H1 (cell line): ENCODE data around the gene PDGFA. TPM values are rescaled to one million over a fixed set of nuclear protein-coding genes. Genes with fewer than 3 reads are reported as not detected.

ENCODE experiments used
- CTCF ChIA-PET: fragments of 300-600 bp; sonication (Branson Sonifier 250); formaldehyde crosslinking; loops from one replicate; lab custom pipeline; 2021; ENCODE audit not compliant: partially characterized antibody; lab: Charles Lee
- POLR2A ChIA-PET: fragments of 300-600 bp; sonication (Branson Sonifier 250); formaldehyde crosslinking; loops from one replicate; lab custom pipeline; 2021; ENCODE audit warnings: inconsistent platforms; ENCODE audit not compliant: partially characterized antibody; lab: Charles Lee
- DNase-seq, 2 experiments: peaks; one replicate each; pipeline versions ENCODE4 v3.0.0 to v3.0.0-alpha.2; 2010 to 2022; ENCODE audit warnings: low spot score in 2 of 2, low read depth in 1 of 2, mixed read lengths in 1 of 2
- FAIRE-seq: peaks from 2 replicates; lab custom pipeline; 2011; peaks lifted over from hg19 to GRCh38; lab: Jason Lieb, UNC
- H2AFZ ChIP-seq: 2 replicates; pipeline ENCODE4 v1.8.1; 2012; ENCODE audit warnings: low read length, inconsistent platforms
- H2AK5ac ChIP-seq: 2 replicates; pipeline ENCODE4 v1.6.1; 2013; ENCODE audit warnings: low read depth, low read length
- H2BK120ac ChIP-seq: replicated peaks from 2 replicates; pipeline ENCODE3; 2013; ENCODE audit warnings: low read depth, low read length, inconsistent platforms
- H2BK12ac ChIP-seq: 2 replicates; pipeline ENCODE4 v1.6.1; 2013; ENCODE audit warnings: low read depth, low read length
- H2BK15ac ChIP-seq: 2 replicates; pipeline ENCODE4 v1.6.1; 2013; ENCODE audit warnings: low read length
- H2BK20ac ChIP-seq: 2 replicates; pipeline ENCODE4 v1.6.1; 2013; ENCODE audit warnings: low read length
- H2BK5ac ChIP-seq: 2 replicates; pipeline ENCODE4 v1.6.1; 2013; ENCODE audit warnings: low read depth, low read length
- H3K14ac ChIP-seq: 2 replicates; pipeline ENCODE4 v1.6.1; 2013; ENCODE audit warnings: inconsistent platforms; ENCODE audit not compliant: insufficient read length
- H3K18ac ChIP-seq: 2 replicates; pipeline ENCODE4 v1.6.1; 2013; ENCODE audit warnings: low read length; ENCODE audit errors: extremely low read depth
- H3K23ac ChIP-seq: 2 replicates; pipeline ENCODE4 v1.6.1; 2013; ENCODE audit warnings: inconsistent platforms; ENCODE audit not compliant: insufficient read length
- H3K23me2 ChIP-seq: 2 replicates; pipeline ENCODE4 v1.6.1; 2013; ENCODE audit warnings: low read depth, low read length
- H3K27ac ChIP-seq: 2 replicates; pipeline ENCODE4 v1.6.1; 2011; ENCODE audit warnings: low read depth, low read length, inconsistent platforms
- H3K27me3 ChIP-seq, 4 experiments: replicated peaks in 1 of 4; 1 replicate in 1 of 4; 2 replicates in 3 of 4; pipeline versions ENCODE4 v1.6.1 to v1.8.1; 2011 to 2013; ENCODE audit warnings: low read length in 3 of 4, mild to moderate bottlenecking in 3 of 4, inconsistent platforms in 2 of 4, mixed read lengths in 2 of 4, moderate library complexity in 1 of 4; ENCODE audit not compliant: control insufficient read depth in 3 of 4, insufficient read depth in 3 of 4; ENCODE audit errors: extremely low read depth in 1 of 4
- H3K36me3 ChIP-seq, 4 experiments: 2 replicates each; pipeline versions ENCODE4 v1.6.1 to v1.8.1; 2011 to 2013; ENCODE audit warnings: mild to moderate bottlenecking in 4 of 4, low read length in 3 of 4, moderate library complexity in 2 of 4, control low read depth in 1 of 4, inconsistent platforms in 1 of 4; ENCODE audit not compliant: insufficient read depth in 4 of 4, control insufficient read depth in 2 of 4
- H3K4ac ChIP-seq: replicated peaks from 2 replicates; pipeline ENCODE3; 2013; ENCODE audit warnings: low read length, low read depth, mixed read lengths, inconsistent platforms; ENCODE audit not compliant: insufficient read length
- H3K4me1 ChIP-seq, 4 experiments: replicated peaks in 1 of 4; 1 replicate in 1 of 4; 2 replicates in 3 of 4; pipeline versions ENCODE4 v1.6.1 to v1.8.1; 2011 to 2013; ENCODE audit warnings: low read length in 3 of 4, inconsistent platforms in 2 of 4, mixed read lengths in 1 of 4; ENCODE audit not compliant: insufficient read depth in 4 of 4, control insufficient read depth in 3 of 4
- H3K4me2 ChIP-seq, 2 experiments: 2 replicates each; pipeline versions ENCODE4 v1.6.1 to v1.8.1; 2011 to 2013; ENCODE audit warnings: low read depth in 2 of 2, low read length in 2 of 2, control low read depth in 1 of 2, inconsistent platforms in 1 of 2, mild to moderate bottlenecking in 1 of 2; ENCODE audit not compliant: insufficient read depth in 1 of 2
- H3K4me3 ChIP-seq, 4 experiments: fragments of 200-600, 300-600 bp in 1 of 4; sonication (generic), shearing (Covaris generic), sonication (Bioruptor Twin) in 1 of 4; 2 replicates each; pipeline versions ENCODE4 v1.5.1 to v1.8.1; 2011 to 2016; ENCODE audit warnings: low read length in 4 of 4, low read depth in 3 of 4, control low read depth in 2 of 4, inconsistent platforms in 2 of 4, mild to moderate bottlenecking in 2 of 4, mixed read lengths in 1 of 4, moderate library complexity in 1 of 4; ENCODE audit not compliant: insufficient read depth in 2 of 4; ENCODE audit errors: extremely low read depth in 1 of 4
- H3K56ac ChIP-seq: replicated peaks from 2 replicates; pipeline ENCODE3; 2013; ENCODE audit warnings: low read depth, mild to moderate bottlenecking, mixed read lengths, low read length, inconsistent platforms; ENCODE audit not compliant: insufficient read length
- H3K79me1 ChIP-seq: 2 replicates; pipeline ENCODE4 v1.6.1; 2013; ENCODE audit warnings: low read depth, low read length, control low read depth
- H3K79me2 ChIP-seq, 2 experiments: 2 replicates each; pipeline versions ENCODE4 v1.6.1 to v1.8.1; 2012 to 2013; ENCODE audit warnings: low read length in 2 of 2, mild to moderate bottlenecking in 2 of 2, inconsistent platforms in 1 of 2; ENCODE audit not compliant: insufficient read depth in 2 of 2, control insufficient read depth in 1 of 2
- H3K9ac ChIP-seq, 4 experiments: replicated peaks in 1 of 4; 1 replicate in 1 of 4; 2 replicates in 3 of 4; pipeline versions ENCODE4 v1.6.1 to v1.8.1; 2011 to 2013; ENCODE audit warnings: low read depth in 3 of 4, low read length in 3 of 4, control low read depth in 2 of 4, mild to moderate bottlenecking in 2 of 4, moderate library complexity in 2 of 4, inconsistent platforms in 1 of 4; ENCODE audit errors: extremely low read depth in 1 of 4
- H3K9me3 ChIP-seq, 2 experiments: 2 replicates each; pipeline versions ENCODE4 v1.6.1 to v1.8.1; 2012 to 2013; ENCODE audit warnings: mild to moderate bottlenecking in 2 of 2, moderate library complexity in 2 of 2, control low read depth in 1 of 2, inconsistent platforms in 1 of 2, low read depth in 1 of 2, low read length in 1 of 2, mixed read lengths in 1 of 2; ENCODE audit not compliant: insufficient read depth in 2 of 2
- H4K20me1 ChIP-seq, 2 experiments: replicated peaks in 1 of 2; 2 replicates each; pipeline versions ENCODE3 to v1.8.1; 2011 to 2013; ENCODE audit warnings: inconsistent platforms in 2 of 2, low read length in 2 of 2, mild to moderate bottlenecking in 1 of 2; ENCODE audit not compliant: insufficient read depth in 2 of 2, control insufficient read depth in 1 of 2
- H4K5ac ChIP-seq: 2 replicates; pipeline ENCODE4 v1.6.1; 2013; ENCODE audit warnings: low read length, low read depth, mixed read lengths, inconsistent platforms; ENCODE audit not compliant: insufficient read length
- H4K8ac ChIP-seq: 2 replicates; pipeline ENCODE4 v1.8.0; 2013; ENCODE audit warnings: mild to moderate bottlenecking, moderate library complexity, low read length, inconsistent platforms; ENCODE audit not compliant: insufficient read depth; ENCODE audit errors: extremely low read depth
- H4K91ac ChIP-seq: replicated peaks from 2 replicates; pipeline ENCODE3; 2013; ENCODE audit warnings: low read length, mixed read lengths, inconsistent platforms; ENCODE audit not compliant: insufficient read length
- CBX5 ChIP-seq: fragments of 300-800, 300-1000 bp; sonication (generic); IDR thresholded peaks from 2 replicates; pipeline ENCODE4 v1.7.1; 2016; ENCODE audit warnings: antibody characterized with exemption, low read length, low read depth
- E2F6 ChIP-seq: IDR thresholded peaks from 2 replicates; pipeline ENCODE4 v1.6.1; 2012; ENCODE audit warnings: inconsistent platforms
- WGBS, 2 experiments: shearing (Covaris generic) in 1 of 2; methylation state at CpG; one replicate each; pipeline versions ENCODE4 v1.1.6 to v1.1.7; 2013 to 2015; ENCODE audit warnings: low lambda C conversion rate in 2 of 2, mixed read lengths in 2 of 2, inconsistent platforms in 1 of 2, low coverage in 1 of 2, missing lambda C conversion rate in 1 of 2; ENCODE audit not compliant: insufficient replicate concordance in 2 of 2, insufficient coverage in 1 of 2, insufficient read length in 1 of 2; ENCODE audit errors: extremely low coverage in 1 of 2, missing lambda C conversion rate in 1 of 2; 5-methylcytosine and 5-hydroxymethylcytosine counted together
- polyA plus RNA-seq, 7 experiments: library from polyadenylated mRNA; depleted of rRNA in 3 of 7; stranded (reverse) in 5 of 7; unstranded in 2 of 7; fragments of >200 nt in 5 of 7; fragments of 200-250 nt in 2 of 7; gene quantifications; 1 replicate in 5 of 7; 2 replicates in 1 of 7; 4 replicates in 1 of 7; pipeline versions ENCODE4 v1.2.1 to v1.2.3, GENCODE V29; 2011 to 2013; ENCODE audit warnings: missing spikeins in 2 of 7, mixed read lengths in 2 of 7
- total RNA-seq: library from RNA; stranded (reverse); fragmentation: NEBNext Ultra II Directional; extraction: Animal tissue kit (Norgen Biotek cat#: 25700); gene quantifications from 2 replicates; pipeline ENCODE4 v1.2.1, GENCODE V29; 2021

PDGFA gene
- total and polyA plus RNA-seq, 2 of the 8 experiments (the other 6 are each of a cell fraction or from before 2014, with no cell fraction given), result 21.1 to 43.0 TPM

GRCh38 chr7:463362-463781 lies 56.3 kb downstream of the PDGFA start:
- Histone ChIP-seq H3K14ac (no peak overlapping the region), H3K79me2 (no peaks in the 10 kb centered on the region), H3K18ac (no peak overlapping the region), H4K8ac (no peak overlapping the region), H3K4me3 (no peak overlapping the region), H3K27ac (no peak overlapping the region), H3K23ac (no peak overlapping the region), H3K9ac (no peak overlapping the region), H4K5ac (no peak overlapping the region), H2AFZ (no peak overlapping the region), H2AK5ac (no peak overlapping the region), H3K27me3 (no peaks in the 10 kb centered on the region), H2BK5ac (no peak overlapping the region), H2BK12ac (no peak overlapping the region), H2BK15ac (no peak overlapping the region), H4K20me1 (no peaks in the 10 kb centered on the region), H3K9me3 (0 out of 4 replicates have a peak, but pooled peaks cover 0 to 4% of the 10 kb centered on the region in 2 experiments), H3K23me2 (peaks cover 9% of the 10 kb centered on the region; the same call in 1 of the 2 replicates), H3K4me1 (peaks cover 0 to 9% (median 7%) of the 10 kb centered on the region in 4 experiments; a peak in 5 of 7 replicates), H2BK120ac (no peak overlapping the region), H3K4me2 (no peak overlapping the region), H3K4ac (no peak overlapping the region), H3K56ac (no peak overlapping the region), H3K36me3 (no peaks in the 10 kb centered on the region), H4K91ac (no peak overlapping the region), H3K79me1 (no peaks in the 10 kb centered on the region), H2BK20ac (no peak overlapping the region)
- FAIRE-seq, result no peak
- ChIA-PET POLR2A (no interaction called here), CTCF (interaction anchor here (0.6 to 1.3 kb wide), 2 partner anchors 22 to 74 kb away, joined by 3 read pairs; no protein-coding TSS in a partner anchor)
- TF ChIP-seq CBX5, result no peak
- TF ChIP-seq E2F6, result 0 out of 2 replicates have a peak, but pooled peaks have one; percentile 10
- no peak for DNase-seq
- WGBS, 2 experiments, result 95% methylated on average over 14 of the region's 36 CpGs; no CpG with 5 or more reads in 1 of the 2 experiments
